Stimulated activated naive CD4-positive, alpha-beta T cell (primary cell): Measurements from ENCODE around the gene TMEM52B.
"Not testable (repeated sequence)": the region's sequence is repeated elsewhere in the genome, so short reads cannot be mapped to it uniquely, and the experiment has no call there.

ENCODE experiments used
- DNase-seq, 6 experiments: peaks; one replicate each; lab custom pipeline; 2025; lab: John Stamatoyannopoulos, UW

The TMEM52B gene

DNA sequence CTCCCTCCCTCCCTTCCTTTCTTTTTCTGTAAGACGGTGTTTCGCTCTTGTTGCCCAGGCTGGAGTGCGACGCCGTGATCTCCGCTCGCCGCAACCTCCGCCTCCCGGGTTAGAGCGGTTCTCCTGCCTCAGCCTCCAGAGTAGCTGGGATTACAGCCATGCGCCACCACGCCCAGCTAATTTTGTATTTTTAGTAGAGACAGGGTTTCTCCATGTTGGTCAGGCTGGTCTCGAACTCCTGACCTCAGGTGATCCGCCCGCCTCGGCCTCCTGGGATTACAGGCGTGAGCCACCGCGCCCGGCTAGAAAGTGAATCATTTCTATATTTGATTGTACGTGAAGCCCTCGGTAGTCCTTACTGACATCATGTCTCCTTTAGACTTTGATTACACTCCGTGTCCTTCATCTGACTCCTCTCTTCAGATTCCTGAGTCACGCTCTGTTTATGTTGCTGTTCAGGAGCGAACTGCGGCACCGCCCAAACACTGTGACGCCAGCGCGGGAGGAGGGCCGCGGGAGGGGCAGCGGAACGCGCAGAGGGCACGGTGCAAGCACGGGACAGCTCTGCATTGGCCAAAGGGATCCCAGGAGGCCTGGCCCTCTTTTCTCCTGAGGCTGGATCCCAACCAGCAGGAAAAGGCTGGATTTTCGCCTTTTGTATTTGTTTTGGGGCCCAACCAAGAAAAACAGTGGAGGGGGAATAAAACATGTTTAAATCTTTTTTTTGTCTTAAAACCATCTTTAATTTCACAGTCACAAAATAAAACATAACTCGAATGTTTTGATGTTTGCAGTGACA lies 33.3 kb downstream of the TMEM52B start:
- peak; percentile 75 to 90 (median 82) for DNase-seq

- DNase-seq, result peak; percentile 73 to 90 (median 75)
Measured at GRCh38 chr12:10212739-10213131, 33.9 kb downstream of the TMEM52B start, which contains the start of gene GABARAPL1. TSS of gene GABARAPL1 (plus strand) at chr12:10212877. CDS start at chr12:10213130, 253 bp downstream.

GRCh38 chr12:10213168-10214135 lies 34.6 kb downstream of the TMEM52B start:
- DNase-seq, result peak; percentile 50 to 71 (median 58)

GRCh38 chr12:10214136-10214894 lies 35.5 kb downstream of the TMEM52B start:
- no peak for DNase-seq

DNA sequence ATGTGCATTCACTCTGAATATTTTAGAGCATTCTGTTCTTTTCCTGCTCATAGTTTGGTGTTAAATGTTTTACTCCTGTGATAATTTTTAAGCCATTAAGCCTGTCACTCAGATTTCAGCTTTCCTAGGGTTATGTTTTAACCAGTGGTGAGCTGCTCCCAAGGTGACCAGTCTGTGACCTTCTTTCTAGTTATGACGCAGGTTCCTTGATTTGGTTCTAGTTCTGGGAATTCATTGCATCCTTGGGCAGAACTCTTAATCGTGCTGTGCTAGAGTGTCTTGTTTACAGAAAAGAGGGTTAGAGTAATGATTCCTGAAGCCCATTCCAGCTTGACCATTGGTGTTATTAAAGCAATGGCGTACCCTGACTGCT lies 36.0 kb downstream of the TMEM52B start:
- no peak for DNase-seq

DNA sequence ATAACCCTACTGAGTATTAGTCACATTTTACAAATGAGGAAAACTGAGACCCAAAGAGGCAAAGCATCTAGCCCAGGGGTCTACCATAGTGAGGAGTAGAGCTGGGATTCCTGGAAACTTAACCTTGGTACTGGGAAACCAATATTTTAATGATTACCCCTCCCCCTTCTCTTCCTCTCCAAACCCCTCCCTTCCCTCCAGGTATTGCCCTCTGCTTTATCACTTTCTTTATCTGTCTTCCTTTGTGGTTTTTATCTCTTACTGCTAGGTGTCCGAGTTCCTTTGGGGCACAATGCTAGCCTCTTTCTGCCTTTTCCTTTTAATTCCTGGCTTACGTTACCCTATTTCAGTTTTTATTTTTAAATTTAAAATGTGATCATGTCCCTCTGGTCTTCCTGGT lies 36.6 kb downstream of the TMEM52B start:
- no peak for DNase-seq

GRCh38 chr12:10215946-10216345 lies 37.1 kb downstream of the TMEM52B start:
- not testable (repeated sequence) for DNase-seq

- no peak for DNase-seq
Measured at GRCh38 chr12:10218021-10218420, 39.2 kb downstream of the TMEM52B start.

GRCh38 chr12:10220398-10221077 lies 41.7 kb downstream of the TMEM52B start:
- no peak for DNase-seq

- no peak for DNase-seq
Measured at GRCh38 chr12:10221846-10222245, 43.0 kb downstream of the TMEM52B start.

- DNase-seq, result no peak
Measured at GRCh38 chr12:10223208-10223607, 44.4 kb downstream of the TMEM52B start.

- not testable (repeated sequence) for DNase-seq
Measured at GRCh38 chr12:10225426-10225825, 46.6 kb downstream of the TMEM52B start.

GRCh38 chr12:10226086-10226485 lies 47.3 kb downstream of the TMEM52B start:
- DNase-seq, result no peak

DNA sequence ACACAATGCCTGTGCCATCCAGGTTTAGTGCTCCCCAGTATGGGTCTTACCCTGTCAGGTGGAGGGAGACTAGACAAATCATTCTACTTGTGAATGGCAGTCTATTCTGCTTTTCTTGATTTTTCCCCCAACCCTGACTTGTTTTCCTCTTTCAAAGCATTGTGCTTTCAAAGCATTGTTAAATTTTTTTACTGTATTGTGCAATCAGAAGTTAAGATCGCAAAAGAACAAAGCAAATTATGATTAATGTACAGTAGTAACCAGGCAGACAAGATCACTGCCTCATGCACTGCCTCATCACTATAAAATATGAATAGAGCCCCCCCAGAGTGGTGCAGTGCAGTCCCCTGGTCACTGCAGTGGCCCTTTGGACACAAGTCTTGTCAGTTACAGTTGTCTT lies 47.9 kb downstream of the TMEM52B start:
- no peak for DNase-seq

- DNase-seq, result no peak
Measured at GRCh38 chr12:10227648-10228047, 48.8 kb downstream of the TMEM52B start.

DNA sequence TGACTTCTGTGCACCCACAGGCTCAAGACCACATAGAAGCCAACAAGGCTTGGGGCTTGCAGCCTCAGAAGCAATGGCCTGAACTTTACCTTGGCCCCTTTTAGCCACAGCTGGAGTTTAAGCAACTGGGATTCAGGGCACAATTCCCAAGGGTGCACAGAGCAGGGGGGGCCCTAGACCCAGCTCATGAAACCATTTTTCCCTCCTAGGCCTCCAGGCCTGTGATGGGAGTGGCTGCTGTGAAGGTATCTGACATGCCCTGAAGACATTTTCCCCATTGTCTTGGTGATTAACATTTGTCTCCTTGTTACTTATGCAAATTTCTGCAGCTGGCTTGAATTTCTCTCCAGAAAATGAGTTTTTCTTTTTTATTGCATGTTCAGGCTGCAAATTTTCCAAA lies 55.7 kb downstream of the TMEM52B start:
- DNase-seq, result no peak

- peak in 5 of 6 experiments; percentile 9 to 49 (median 25) for DNase-seq
Measured at GRCh38 chr12:10235761-10236631, 57.2 kb downstream of the TMEM52B start.

- no peak for DNase-seq
Measured at GRCh38 chr12:10236720-10237119, 57.9 kb downstream of the TMEM52B start.

DNA sequence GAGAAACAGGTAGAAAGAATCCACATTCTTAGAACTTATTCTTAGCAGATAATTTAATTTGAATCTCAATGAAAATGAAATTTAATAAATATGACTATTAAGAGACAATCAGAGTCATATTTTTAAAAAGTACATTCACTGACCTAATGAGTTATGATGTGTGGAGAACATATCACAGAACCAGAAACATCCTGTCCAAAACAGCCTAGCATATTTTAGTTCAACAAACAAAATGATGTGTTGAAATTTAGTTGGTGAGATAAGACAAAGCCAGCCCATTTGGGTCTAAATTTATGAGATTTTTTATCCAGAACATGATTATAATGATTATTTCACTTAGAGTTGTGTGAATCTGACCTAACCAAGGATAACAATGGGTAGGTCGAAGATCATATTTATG lies 59.7 kb downstream of the TMEM52B start:
- DNase-seq, result no peak

DNA sequence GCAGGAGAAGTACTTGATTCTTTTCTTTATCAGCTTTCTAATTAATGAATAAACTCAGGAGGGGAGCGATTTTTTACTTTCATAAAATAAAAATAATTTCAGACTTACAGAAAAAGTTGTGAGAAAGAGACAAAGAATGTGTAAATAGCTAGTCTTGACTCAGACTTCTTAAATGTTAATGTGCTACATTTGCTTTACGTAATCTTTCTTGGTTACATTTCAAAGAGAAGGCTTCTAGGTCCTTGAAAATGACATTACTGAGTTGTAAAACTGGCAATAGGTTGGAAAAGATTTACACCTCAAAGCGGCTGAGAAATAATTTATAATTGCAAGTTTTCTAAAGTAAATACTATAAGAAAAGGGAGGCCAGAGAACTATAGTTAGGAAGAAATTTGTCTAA lies 62.5 kb downstream of the TMEM52B start:
- no peak for DNase-seq
